GM19351 (cell line): ENCODE data around the gene PDP2.

ENCODE experiments used
- ATAC-seq: cut with Tn5 transposase; IDR thresholded peaks from one replicate; pipeline ENCODE4 v1.9.1; 2021; ENCODE audit warnings: mild to moderate bottlenecking, moderate library complexity; ENCODE audit not compliant: unreplicated experiment

Gene PDP2

DNA sequence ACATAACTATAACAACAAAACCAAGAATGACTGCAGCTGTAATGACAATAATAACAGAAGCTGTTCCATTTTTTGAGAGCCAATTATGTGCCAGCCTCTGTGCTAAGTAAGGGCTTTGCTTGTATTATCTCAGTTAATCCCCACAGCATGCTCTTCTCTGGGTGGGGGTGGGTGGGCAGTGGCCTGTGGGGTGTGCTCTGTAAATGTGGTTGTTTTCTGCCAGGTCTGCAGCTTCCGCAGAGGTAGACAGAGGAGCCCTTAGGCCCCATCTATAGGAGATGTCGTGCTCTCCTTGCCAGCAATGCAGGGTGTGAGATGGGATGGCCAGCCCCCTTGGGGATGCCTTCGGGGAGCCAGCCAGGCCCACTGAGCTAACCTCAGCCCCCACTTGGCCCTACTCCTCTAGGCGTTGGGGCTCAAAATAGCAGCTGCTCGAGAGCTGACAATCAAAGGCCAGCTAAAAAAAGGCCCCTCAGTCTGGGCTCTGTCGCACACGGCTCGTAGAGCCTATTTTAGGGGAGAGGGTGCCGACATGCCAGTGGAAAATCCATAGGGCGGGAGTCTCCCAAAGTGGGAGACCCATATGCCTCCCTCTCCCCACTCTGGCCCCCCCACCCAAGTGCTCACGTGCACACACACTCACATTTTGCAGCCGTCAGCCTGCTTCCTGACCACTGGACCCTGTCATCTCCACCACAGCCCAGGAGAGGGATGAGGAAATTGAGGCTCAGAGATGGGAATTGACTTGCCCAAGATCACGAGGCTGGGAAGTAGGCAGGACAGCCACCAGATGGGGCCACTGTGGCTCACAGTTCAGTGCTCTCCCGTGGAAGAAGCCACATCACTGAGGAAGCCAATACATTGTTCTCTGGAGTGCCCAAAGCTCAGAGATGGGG, 22.6 kb downstream of the PDP2 start:
- no peak for ATAC-seq

DNA sequence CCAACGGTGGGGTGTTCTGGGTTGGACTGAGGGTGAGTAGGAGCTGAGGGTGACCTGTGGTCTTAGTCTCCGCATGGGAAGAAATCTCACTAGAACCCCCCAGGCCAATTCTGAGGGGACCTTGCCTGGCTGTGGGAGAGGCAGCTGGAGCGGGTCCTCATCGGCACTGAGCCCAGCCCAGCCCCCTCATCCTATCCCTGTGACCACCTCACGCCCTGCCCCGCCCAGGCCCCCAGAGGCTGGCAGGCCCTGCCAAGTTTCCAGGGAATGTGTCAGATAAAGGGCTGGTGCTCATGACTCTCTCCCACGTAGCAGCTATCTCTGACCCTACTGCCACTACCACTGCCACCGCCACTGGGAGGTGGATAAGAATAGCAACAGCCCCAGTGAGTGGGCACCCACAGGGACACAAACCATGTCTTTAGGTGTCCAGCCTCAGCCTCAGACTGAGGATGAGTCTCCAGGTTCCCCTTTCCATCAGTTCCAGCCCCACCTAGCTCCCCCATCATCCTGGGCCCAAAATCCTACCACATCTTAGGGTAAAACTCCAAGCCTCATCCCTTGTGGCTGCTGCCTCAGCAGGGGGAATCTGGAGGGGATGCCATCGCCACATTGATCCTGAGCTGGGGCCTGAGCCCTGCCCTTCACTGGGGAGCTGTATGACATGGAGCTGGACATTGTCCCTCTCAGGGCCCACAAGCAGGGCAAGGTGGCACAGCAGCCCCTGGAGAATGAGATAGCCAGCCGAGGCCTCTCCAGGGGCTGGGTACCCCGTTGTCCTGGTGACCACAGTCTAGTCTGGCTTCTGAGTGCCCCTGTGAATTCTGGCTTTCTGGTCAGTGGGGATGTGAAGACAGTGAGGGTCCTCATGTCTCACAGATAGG, 23.5 kb downstream of the PDP2 start:
- no peak for ATAC-seq

DNA sequence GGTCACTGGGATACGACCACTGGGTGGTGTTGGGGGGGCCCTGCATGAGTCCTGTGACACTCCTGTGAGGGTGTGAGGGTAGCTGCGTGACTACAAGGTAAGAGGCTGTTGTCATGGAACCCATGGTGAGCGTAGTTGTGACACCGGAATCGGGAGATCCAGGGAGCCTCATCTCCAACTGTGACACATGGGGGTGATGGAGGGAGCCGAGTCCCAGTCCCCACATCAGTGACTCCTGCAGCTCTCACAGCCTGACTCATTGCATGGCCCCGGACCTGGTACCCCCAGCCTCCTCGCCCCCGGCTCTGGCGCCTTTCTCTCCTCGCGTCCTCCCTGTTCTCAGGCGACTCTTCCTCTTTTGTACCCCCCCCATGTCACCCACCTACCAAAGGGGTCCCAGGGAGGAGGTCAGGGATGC, 24.1 kb downstream of the PDP2 start:
- no peak for ATAC-seq

DNA sequence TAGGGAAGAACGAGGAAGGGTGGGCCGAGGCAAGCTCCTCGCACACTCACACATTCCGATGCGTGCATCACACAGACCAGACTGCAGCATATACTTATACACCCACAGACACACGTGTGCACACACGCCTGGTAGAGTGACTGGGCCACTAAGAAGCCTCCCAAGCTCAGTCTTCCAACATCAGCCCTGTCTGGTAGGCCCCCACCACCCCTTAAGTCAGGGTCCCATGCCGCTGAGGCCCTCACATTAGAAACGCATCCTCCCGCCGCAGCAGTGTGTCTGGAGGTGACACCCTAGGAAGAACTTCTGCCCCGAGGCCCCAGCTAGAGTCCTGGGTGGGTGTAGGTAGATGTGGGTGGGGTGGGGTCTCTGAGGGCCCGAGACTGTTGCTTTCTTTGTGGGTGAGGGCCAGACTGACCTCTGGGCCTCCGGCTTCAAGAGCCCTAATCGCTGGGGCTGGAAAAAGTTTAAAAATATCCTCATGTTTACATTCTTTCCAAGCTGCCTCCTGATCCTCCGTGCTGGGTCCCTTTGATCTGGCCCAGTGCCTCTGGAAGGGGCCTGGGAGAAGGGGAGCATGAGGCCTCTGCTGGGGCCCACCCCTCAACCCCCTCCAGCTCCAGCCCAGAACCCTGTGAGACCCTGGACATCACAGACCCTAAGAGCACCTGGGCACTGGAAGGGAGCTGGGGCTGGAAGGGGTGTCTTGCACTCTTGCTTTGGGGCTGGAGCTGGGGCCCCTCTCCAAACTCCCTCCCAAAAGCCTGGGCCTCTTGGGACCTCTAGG, 24.7 kb downstream of the PDP2 start:
- ATAC-seq: no peak

DNA sequence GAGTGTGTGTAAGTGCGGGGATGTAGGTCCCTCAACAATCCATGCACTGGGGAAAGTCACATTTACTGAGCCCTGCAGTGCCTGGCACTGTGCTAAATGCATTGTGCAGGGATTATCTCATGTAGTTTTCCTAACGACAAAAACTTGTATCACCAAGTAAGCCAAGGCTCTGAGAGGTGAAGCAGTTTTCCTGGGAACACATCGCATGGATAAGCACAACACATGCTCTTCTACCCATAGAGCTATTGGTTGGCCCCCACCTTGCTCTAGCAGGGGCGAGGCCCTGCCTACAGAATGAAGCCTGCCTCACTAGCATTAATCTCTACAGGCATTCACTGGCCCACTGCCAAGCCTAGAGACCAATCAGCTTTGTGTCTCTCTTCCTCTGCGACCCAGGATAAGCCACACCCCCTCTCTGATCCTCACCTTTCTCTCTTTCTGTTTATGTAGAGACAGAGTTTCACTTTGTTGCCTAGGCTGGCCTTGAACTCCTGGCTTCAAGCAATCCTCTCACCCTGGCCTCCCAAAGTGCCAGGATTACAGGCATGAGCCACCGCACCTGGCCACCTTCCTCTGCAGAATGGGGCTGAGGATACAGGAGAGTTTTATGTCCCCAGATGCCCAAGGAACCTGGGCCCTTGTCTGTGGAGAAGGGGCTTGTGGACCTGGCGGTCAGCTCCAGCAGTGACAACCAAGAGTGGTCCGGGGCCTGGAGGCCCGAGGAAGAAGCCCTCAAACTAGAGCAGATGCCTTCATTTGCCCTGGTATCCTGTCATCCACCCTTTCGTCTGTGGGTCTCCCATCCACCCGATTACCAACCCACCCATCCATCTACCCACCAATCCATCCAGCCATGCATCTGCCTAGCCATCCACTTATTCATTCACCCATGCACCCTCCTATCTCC, 25.6 kb downstream of the PDP2 start:
- ATAC-seq: no peak

DNA sequence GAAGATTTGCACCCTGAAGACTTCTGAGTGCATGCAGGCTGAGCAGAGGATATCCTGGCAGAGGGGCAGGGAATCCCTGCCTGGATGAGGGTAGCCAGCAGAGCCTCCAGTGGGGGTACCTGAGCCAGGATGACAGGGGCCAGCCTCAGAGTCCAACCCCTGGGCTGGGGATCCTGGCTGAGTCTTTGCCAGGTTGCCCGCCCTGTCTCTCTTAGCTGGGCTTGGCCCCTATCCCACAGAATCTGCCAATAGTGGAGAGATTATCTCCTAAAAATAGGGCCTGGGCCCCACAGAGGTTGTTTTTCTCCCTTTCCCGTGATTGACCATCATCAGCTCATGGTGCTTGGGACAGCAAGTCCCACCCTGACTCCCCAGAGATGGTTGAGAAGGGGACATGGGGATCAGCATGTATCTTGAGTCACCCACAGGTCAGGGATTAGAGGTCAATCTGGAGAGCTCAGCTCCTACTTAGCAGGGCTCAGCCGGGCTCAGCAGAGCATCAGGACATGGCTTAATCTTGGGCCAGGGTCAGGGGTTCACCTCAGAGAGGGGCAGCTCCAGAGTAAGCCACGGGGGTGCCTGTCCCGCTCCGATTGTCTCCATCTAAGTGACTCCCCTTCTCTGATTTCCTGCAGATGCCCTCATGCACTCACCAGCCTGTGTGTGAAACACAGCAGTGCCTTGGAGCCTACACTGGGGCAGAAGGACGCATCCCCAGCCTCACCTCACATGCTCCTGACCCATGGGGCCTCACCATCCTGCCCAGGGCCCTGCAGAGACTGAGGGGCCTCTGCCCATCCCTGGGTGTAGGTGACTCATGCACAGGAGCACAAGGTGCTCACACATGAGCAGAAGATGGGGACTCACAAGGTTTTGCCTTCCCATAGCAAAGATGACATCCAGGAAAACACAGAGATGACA, 26.9 kb downstream of the PDP2 start:
- no peak for ATAC-seq

DNA sequence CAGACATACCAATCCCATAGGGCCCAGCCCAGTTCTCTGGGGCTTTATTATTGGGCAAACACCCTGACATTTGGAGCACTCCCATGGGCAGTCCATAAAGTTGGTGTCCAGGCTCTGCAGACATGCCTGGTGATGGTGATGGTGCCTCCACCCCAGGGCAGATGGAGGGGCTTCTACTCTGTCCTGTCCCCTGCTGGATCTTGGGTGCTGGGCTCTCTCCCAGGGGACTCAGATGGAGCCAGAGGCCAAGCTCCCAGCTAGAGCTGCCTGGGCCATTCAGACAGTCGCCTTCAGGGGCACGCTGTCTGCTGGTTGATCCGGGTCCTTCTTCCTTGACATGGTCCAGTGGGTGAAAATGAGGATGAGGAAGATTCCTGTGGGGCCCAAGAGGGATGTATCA, 27.8 kb downstream of the PDP2 start:
- ATAC-seq: no peak

DNA sequence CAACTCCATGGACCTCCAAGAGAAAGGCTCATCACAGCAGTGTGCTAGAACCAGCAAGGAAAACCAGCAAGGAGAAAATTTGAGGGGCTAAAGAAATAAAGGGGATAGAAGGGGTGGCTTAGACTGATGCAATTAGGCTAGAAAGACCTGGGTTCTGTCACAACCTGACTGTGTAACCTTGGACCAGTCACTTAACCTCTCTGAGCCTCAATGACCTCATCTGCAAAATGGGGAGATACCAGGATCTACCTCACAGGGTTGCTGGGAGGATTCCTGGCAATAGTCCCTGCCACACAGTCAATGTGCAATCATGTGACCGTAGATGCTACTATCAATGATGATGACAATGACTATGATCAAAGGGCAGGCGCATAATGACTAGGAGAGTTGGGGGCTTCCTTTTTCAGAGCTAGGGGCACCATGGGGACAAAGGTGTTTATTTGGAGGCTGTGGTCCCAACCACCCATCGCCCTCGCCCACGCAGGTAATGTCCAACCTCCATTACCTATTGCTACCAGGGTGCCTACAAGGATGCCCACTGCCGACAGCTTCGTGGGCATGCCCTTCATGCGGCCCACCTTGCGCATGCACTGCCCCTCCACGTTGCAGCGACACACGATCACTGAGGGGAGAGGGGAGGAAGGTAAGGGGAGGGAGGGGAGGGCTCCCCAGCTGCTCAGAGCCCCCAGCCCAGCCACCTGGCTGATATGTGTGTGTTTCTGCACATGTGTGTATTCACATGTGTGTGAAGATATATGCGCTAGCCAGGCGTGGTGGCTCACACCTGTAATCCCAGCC, 28.6 kb downstream of the PDP2 start:
- no peak for ATAC-seq

DNA sequence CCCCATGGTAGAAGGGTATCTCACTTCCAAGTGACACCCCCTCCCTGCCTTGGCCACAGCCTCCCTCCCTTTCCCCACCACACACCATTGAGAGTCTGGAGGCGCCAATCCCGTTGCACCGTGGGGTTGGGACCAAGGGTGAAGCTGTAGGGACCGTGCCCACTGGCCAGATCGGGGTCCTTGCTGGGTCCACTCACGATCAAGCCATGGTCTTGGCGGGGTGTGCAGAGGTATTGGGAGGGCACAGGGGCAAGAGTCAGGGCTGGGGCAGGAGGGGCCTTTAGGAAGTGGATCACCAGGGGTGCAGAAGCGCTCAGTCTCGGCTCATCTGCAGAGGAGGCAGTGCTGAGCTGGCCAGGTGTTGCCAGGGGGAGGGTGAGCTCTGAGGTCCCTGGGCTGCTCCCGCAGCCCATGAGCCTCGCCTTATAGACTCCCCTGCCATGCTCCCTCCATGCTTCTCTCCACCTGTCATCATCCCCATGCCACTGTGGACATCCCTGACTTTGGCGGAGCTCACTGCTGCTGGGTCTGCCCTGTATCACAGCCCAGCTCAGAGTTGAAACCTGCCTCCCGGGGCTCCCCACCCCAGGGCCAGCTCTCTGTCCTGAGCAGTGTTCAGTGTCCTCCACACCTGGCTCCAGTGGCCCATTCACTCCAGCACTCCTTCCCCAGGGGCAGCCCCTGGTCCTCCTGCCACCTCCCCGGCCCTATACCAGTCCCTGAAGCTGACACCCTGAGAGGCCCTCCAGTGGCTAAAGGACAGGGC, 30.0 kb downstream of the PDP2 start:
- no peak for ATAC-seq

DNA sequence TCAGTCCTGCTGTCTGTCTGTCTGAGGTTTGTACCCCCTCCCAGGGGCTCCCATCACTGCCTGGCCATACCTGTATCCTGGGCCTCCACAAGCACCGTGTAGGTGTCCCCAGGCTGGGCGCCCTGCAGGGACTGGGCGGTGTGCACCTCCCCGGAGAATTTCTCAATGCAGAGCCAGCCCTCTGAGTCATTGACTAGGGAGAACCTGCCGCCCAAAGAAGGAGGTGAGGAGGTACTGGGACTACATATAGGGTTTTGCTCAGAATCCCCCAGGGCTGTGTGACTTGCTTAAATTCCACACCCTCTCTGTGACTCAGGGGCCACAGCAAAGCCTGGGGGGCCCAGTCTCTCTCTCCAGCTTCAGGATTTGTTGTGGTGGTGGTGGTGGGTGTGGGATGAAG, 30.8 kb downstream of the PDP2 start:
- ATAC-seq: no peak

DNA sequence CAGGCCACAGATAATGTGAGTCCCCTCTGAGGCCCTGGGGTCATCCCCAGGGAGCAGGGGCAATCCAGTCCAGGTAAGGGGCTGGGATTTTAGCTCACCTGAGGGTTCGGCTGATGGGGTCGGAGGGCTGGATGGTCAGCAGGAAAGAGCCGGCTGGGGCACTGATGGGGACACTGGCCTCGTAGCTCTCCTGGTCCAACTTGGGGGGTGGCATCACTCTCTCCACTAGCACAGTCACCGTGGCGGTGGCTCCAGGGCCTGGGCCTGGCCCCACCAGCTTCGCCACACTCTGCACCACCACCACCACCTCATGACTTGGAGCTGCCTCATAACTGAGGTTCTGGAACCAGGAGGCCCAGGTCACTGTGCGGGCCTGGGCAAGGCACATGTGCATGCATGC, 31.5 kb downstream of the PDP2 start:
- ATAC-seq: no peak

DNA sequence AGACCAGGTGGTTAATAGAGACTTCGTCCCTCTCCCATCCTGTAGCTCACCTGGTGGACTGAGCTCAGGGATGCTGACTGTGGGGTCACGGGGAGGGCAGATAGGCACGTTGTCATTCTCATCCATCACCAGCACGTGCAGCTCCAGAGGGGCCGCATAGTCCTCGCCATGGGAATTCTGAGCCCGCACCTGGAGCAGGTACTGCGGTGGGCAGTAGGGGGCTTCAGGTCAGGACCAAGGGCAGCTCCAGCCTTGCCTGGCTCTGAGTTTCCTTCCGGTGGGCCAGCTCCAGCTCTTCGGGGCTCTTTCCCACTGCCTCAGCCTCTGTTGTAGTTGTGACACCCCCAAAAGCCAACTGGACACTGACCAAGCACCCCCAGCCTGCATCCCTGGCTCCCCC, 32.8 kb downstream of the PDP2 start:
- no peak for ATAC-seq

DNA sequence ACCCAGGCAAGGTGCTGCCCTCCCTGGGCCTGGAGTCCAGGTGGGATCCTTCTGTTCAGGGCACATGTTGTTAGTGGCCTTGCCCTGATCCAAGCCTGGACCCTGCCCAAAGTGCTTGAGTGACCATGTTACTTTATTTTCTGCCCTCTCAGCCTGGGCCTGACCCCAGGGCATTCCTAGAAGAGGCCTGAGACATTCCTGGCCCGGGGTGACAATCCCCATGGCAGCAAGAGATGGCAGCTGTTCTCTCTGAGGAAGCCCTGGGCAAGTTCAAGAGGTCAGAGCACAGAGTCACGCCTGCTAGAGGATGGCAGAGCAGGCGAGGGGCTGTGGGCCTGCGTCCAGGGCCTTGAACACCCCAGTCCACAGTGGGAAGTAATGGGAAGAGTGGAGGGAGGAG, 33.4 kb downstream of the PDP2 start:
- ATAC-seq: no peak

DNA sequence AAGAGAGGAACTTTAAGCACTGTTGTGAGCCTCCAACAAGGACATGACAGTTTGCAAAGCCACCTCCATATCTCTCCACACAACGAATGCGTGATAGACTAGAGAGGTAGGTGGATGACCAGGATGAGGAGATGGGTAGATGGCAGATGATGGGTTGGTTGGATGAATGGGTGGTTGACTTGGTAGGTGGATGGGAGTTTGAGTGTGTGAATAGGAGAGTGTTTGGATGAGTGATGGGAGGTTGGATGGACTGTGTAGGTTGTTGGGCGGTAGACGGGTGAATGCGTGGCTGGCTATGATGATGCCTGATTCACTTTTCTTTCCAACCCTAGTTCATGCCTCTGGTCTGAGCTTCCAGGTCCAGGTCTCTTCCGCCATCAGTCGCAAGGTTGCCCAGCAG, 34.2 kb downstream of the PDP2 start:
- no peak for ATAC-seq

DNA sequence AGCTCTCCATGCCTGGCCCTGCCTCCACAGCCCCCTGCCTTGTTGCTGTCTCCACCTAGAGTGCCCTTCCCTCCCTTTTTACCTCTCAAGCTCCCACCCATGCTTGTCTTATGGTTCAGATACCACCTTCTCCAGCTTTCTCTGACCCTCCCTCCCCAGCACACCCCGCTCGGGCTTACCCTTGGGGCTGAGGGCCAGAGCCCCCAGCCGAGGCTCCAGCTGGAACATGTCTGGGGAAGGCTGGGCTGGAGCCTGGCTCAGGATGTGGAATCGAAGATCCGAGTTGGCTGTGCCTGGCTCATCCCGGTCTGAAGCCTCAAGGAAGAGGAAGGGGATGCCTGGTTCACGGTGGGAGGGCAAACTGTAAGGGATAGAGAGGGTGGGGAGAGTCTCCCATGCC, 34.7 kb downstream of the PDP2 start:
- ATAC-seq: no peak

DNA sequence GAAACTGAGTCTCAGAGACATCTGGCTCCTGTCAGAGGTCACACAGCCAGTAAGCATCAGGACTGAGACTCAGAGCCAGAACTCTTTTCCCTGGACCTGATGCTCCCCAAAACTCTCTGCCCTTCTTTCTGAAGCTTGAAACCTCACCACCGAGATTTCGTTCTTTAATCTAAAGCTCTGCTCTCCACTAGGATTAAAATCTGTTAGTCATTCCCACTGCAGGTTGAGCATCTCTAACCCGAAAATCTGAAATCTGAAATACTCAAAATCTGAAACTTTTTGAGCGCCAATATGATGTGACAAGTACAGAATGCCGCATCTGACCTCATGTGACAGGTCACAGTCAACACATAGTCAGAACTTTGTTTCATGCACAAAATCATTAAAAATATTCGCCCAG, 36.2 kb downstream of the PDP2 start:
- no peak for ATAC-seq

DNA sequence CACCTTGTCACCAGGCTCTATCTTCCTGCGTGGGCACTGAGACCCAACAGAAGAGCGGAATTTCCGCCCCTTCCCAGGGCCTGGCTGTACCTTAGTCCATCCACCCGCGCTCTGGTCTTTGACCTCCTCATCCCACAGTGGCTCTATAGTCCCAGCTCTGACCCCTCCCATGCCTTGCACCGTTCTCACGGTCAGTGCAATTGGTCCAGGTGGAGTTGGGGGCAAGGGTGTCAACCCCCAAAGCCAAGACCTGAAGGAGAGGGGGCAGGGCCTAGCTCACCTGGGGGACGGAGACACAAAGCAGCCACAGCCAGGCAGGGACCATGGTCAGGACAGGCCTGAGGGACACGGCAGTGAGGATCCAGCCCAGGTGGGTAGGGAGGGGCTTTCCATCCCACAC, 37.4 kb downstream of the PDP2 start:
- ATAC-seq: no peak

DNA sequence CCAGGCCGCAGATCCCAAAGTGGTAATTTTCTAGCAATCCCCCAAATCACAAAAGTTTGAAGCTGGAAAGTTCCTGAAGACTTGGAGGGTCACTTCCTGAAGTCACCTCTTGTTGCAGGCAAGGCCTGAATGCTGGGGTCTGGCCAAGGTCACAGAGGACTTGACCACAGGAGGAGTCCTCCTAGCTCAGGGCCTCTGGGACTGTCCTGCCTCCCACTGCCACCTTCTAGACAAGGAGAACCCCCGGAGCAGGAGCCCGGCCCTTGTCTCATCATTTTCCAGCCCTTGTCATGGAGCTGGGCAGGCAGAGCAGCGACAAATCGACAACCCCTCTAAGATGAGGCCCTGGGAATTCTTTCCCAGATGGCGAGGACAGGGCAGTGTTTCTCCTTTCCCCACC, 38.0 kb downstream of the PDP2 start:
- no peak for ATAC-seq
